ENCODE data around the gene ATP12A.

Gene ATP12A

GRCh38 chr13:24648983-24649687 lies 31.1 kb upstream of the ATP12A start:
- Histone ChIP-seq H3K9ac (ENCODE audit: low read depth in 1 of 2, low read length in 2 of 2) (no peak overlapping the region), H3K27me3 (ENCODE audit: control insufficient read depth in 2 of 2, insufficient read depth in 2 of 2, low read length in 2 of 2) (no peaks in the 10 kb centered on the region), H3K4me1 (ENCODE audit: control insufficient read depth in 2 of 2, insufficient read depth in 2 of 2, low read length in 2 of 2) (peaks cover 22 to 26% of the 10 kb centered on the region in 2 donors), H3K36me3 (ENCODE audit: control insufficient read depth in 2 of 2, insufficient read depth in 2 of 2, low read length in 2 of 2) (no peaks in the 10 kb centered on the region), H3K27ac (ENCODE audit: low read depth in 2 of 2, low read length in 2 of 2) (peak overlapping the region; percentile 78), H3K4me3 (ENCODE audit: low read length in 2 of 2) (no peak overlapping the region), H3K9me3 (ENCODE audit: control insufficient read depth in 2 of 2, low read length in 2 of 2) (no peaks in the 10 kb centered on the region)

- Histone ChIP-seq H3K27ac (ENCODE audit: low read depth in 2 of 2, low read length in 2 of 2) (peak overlapping the region; percentile 78), H3K36me3 (ENCODE audit: control insufficient read depth in 2 of 2, insufficient read depth in 2 of 2, low read length in 2 of 2) (no peaks in the 10 kb centered on the region), H3K4me3 (ENCODE audit: low read length in 2 of 2) (no peak overlapping the region), H3K27me3 (ENCODE audit: control insufficient read depth in 2 of 2, insufficient read depth in 2 of 2, low read length in 2 of 2) (no peaks in the 10 kb centered on the region), H3K4me1 (ENCODE audit: control insufficient read depth in 2 of 2, insufficient read depth in 2 of 2, low read length in 2 of 2) (peaks cover 22 to 26% of the 10 kb centered on the region in 2 donors), H3K9me3 (ENCODE audit: control insufficient read depth in 2 of 2, low read length in 2 of 2) (no peaks in the 10 kb centered on the region), H3K9ac (ENCODE audit: low read depth in 1 of 2, low read length in 2 of 2) (no peak overlapping the region)
Observed at GRCh38 chr13:24649688-24650043, 30.5 kb upstream of the ATP12A start.

GRCh38 chr13:24650161-24650560 lies 30.0 kb upstream of the ATP12A start:
- no peaks in the 10 kb centered on the region for H3K36me3 ChIP-seq (ENCODE audit: control insufficient read depth in 2 of 2, insufficient read depth in 2 of 2, low read length in 2 of 2)
- H3K9ac ChIP-seq (ENCODE audit: low read depth in 1 of 2, low read length in 2 of 2), result no peak overlapping the region
- no peaks in the 10 kb centered on the region for H3K27me3 ChIP-seq (ENCODE audit: control insufficient read depth in 2 of 2, insufficient read depth in 2 of 2, low read length in 2 of 2)
- H3K4me3 ChIP-seq (ENCODE audit: low read length in 2 of 2), result no peak overlapping the region
- H3K4me1 ChIP-seq (ENCODE audit: control insufficient read depth in 2 of 2, insufficient read depth in 2 of 2, low read length in 2 of 2), result peaks cover 22 to 26% of the 10 kb centered on the region in 2 donors
- H3K27ac ChIP-seq (ENCODE audit: low read depth in 2 of 2, low read length in 2 of 2), result peak overlapping the region; percentile 78
- no peaks in the 10 kb centered on the region for H3K9me3 ChIP-seq (ENCODE audit: control insufficient read depth in 2 of 2, low read length in 2 of 2)

- Histone ChIP-seq H3K27ac (ENCODE audit: low read depth in 2 of 2, low read length in 2 of 2) (peak overlapping the region; percentile 67 to 83), H3K36me3 (ENCODE audit: control insufficient read depth in 2 of 2, insufficient read depth in 2 of 2, low read length in 2 of 2) (no peaks in the 10 kb centered on the region), H3K4me3 (ENCODE audit: low read length in 2 of 2) (no peak overlapping the region), H3K9me3 (ENCODE audit: control insufficient read depth in 2 of 2, low read length in 2 of 2) (no peaks in the 10 kb centered on the region), H3K4me1 (ENCODE audit: control insufficient read depth in 2 of 2, insufficient read depth in 2 of 2, low read length in 2 of 2) (peaks cover 22 to 26% of the 10 kb centered on the region in 2 donors), H3K9ac (ENCODE audit: low read depth in 1 of 2, low read length in 2 of 2) (no peak overlapping the region), H3K27me3 (ENCODE audit: control insufficient read depth in 2 of 2, insufficient read depth in 2 of 2, low read length in 2 of 2) (no peaks in the 10 kb centered on the region)
Observed at GRCh38 chr13:24651718-24652345, 28.4 kb upstream of the ATP12A start.

GRCh38 chr13:24652359-24652758 lies 27.8 kb upstream of the ATP12A start:
- H3K4me3 ChIP-seq (ENCODE audit: low read length in 2 of 2), result no peak overlapping the region
- H3K4me1 ChIP-seq (ENCODE audit: control insufficient read depth in 2 of 2, insufficient read depth in 2 of 2, low read length in 2 of 2), result peaks cover 22 to 26% of the 10 kb centered on the region in 2 donors
- no peaks in the 10 kb centered on the region for H3K9me3 ChIP-seq (ENCODE audit: control insufficient read depth in 2 of 2, low read length in 2 of 2)
- H3K9ac ChIP-seq (ENCODE audit: low read depth in 1 of 2, low read length in 2 of 2), result no peak overlapping the region
- no peaks in the 10 kb centered on the region for H3K27me3 ChIP-seq (ENCODE audit: control insufficient read depth in 2 of 2, insufficient read depth in 2 of 2, low read length in 2 of 2)
- peak overlapping the region; percentile 67 to 83 for H3K27ac ChIP-seq (ENCODE audit: low read depth in 2 of 2, low read length in 2 of 2)
- no peaks in the 10 kb centered on the region for H3K36me3 ChIP-seq (ENCODE audit: control insufficient read depth in 2 of 2, insufficient read depth in 2 of 2, low read length in 2 of 2)

- no peaks in the 10 kb centered on the region for H3K27me3 ChIP-seq (ENCODE audit: control insufficient read depth in 2 of 2, insufficient read depth in 2 of 2, low read length in 2 of 2)
- H3K27ac ChIP-seq (ENCODE audit: low read depth in 2 of 2, low read length in 2 of 2), result no peak overlapping the region
- H3K36me3 ChIP-seq (ENCODE audit: control insufficient read depth in 2 of 2, insufficient read depth in 2 of 2, low read length in 2 of 2), result no peaks in the 10 kb centered on the region
- H3K4me3 ChIP-seq (ENCODE audit: low read length in 2 of 2), result no peak overlapping the region
- H3K9ac ChIP-seq (ENCODE audit: low read depth in 1 of 2, low read length in 2 of 2), result no peak overlapping the region
- H3K4me1 ChIP-seq (ENCODE audit: control insufficient read depth in 2 of 2, insufficient read depth in 2 of 2, low read length in 2 of 2), result peaks cover 26 to 28% of the 10 kb centered on the region in 2 donors
- no peaks in the 10 kb centered on the region for H3K9me3 ChIP-seq (ENCODE audit: control insufficient read depth in 2 of 2, low read length in 2 of 2)
Observed at GRCh38 chr13:24654741-24655140, 25.5 kb upstream of the ATP12A start.

- H3K4me3 ChIP-seq (ENCODE audit: low read length in 2 of 2), result no peak overlapping the region
- peak overlapping the region in 1 of 2 donors; percentile 32 for H3K9ac ChIP-seq (ENCODE audit: low read depth in 1 of 2, low read length in 2 of 2)
- H3K9me3 ChIP-seq (ENCODE audit: control insufficient read depth in 2 of 2, low read length in 2 of 2), result no peaks in the 10 kb centered on the region
- H3K27ac ChIP-seq (ENCODE audit: low read depth in 2 of 2, low read length in 2 of 2), result peak overlapping the region; percentile 57 to 68
- H3K36me3 ChIP-seq (ENCODE audit: control insufficient read depth in 2 of 2, insufficient read depth in 2 of 2, low read length in 2 of 2), result no peaks in the 10 kb centered on the region
- H3K27me3 ChIP-seq (ENCODE audit: control insufficient read depth in 2 of 2, insufficient read depth in 2 of 2, low read length in 2 of 2), result no peaks in the 10 kb centered on the region
- H3K4me1 ChIP-seq (ENCODE audit: control insufficient read depth in 2 of 2, insufficient read depth in 2 of 2, low read length in 2 of 2), result peaks cover 28 to 35% of the 10 kb centered on the region in 2 donors
Observed at GRCh38 chr13:24659239-24659638, 21.0 kb upstream of the ATP12A start.

- no peaks in the 10 kb centered on the region for H3K27me3 ChIP-seq (ENCODE audit: control insufficient read depth in 2 of 2, insufficient read depth in 2 of 2, low read length in 2 of 2)
- no peaks in the 10 kb centered on the region for H3K36me3 ChIP-seq (ENCODE audit: control insufficient read depth in 2 of 2, insufficient read depth in 2 of 2, low read length in 2 of 2)
- no peak overlapping the region for H3K9ac ChIP-seq (ENCODE audit: low read depth in 1 of 2, low read length in 2 of 2)
- peak overlapping the region; percentile 61 to 68 for H3K27ac ChIP-seq (ENCODE audit: low read depth in 2 of 2, low read length in 2 of 2)
- peaks cover 28 to 35% of the 10 kb centered on the region in 2 donors for H3K4me1 ChIP-seq (ENCODE audit: control insufficient read depth in 2 of 2, insufficient read depth in 2 of 2, low read length in 2 of 2)
- no peaks in the 10 kb centered on the region for H3K9me3 ChIP-seq (ENCODE audit: control insufficient read depth in 2 of 2, low read length in 2 of 2)
- no peak overlapping the region for H3K4me3 ChIP-seq (ENCODE audit: low read length in 2 of 2)
Observed at GRCh38 chr13:24660023-24660741, 20.0 kb upstream of the ATP12A start.

GRCh38 chr13:24661713-24662112 lies 18.5 kb upstream of the ATP12A start:
- H3K9me3 ChIP-seq (ENCODE audit: control insufficient read depth in 2 of 2, low read length in 2 of 2), result no peaks in the 10 kb centered on the region
- peaks cover 28 to 37% of the 10 kb centered on the region in 2 donors for H3K4me1 ChIP-seq (ENCODE audit: control insufficient read depth in 2 of 2, insufficient read depth in 2 of 2, low read length in 2 of 2)
- no peaks in the 10 kb centered on the region for H3K36me3 ChIP-seq (ENCODE audit: control insufficient read depth in 2 of 2, insufficient read depth in 2 of 2, low read length in 2 of 2)
- H3K27ac ChIP-seq (ENCODE audit: low read depth in 2 of 2, low read length in 2 of 2), result peak overlapping the region; percentile 90 to 91
- H3K27me3 ChIP-seq (ENCODE audit: control insufficient read depth in 2 of 2, insufficient read depth in 2 of 2, low read length in 2 of 2), result no peaks in the 10 kb centered on the region
- H3K9ac ChIP-seq (ENCODE audit: low read depth in 1 of 2, low read length in 2 of 2), result no peak overlapping the region
- H3K4me3 ChIP-seq (ENCODE audit: low read length in 2 of 2), result peak overlapping the region in 1 of 2 donors; percentile 26
